Measurements from ENCODE around the gene LGI4. TPM values are rescaled to one million over a fixed set of nuclear protein-coding genes. Genes with fewer than 3 reads are reported as not detected.

The LGI4 gene
- total and polyA plus RNA-seq, 4 donors, result 10.9 to 37.5 (median 19.9) TPM

- H3K27ac ChIP-seq (ENCODE audit: low read depth, low read length), result no peak overlapping the region
- DNase-seq (ENCODE audit: low read depth in 4 of 6, low spot score in 6 of 6), result no peak
- no peak overlapping the region for H3K4me3 ChIP-seq (ENCODE audit: low read depth, low read length)
These were observed 35.0 kb downstream of the LGI4 start for GRCh38 chr19:35099897-35100275.

DNA sequence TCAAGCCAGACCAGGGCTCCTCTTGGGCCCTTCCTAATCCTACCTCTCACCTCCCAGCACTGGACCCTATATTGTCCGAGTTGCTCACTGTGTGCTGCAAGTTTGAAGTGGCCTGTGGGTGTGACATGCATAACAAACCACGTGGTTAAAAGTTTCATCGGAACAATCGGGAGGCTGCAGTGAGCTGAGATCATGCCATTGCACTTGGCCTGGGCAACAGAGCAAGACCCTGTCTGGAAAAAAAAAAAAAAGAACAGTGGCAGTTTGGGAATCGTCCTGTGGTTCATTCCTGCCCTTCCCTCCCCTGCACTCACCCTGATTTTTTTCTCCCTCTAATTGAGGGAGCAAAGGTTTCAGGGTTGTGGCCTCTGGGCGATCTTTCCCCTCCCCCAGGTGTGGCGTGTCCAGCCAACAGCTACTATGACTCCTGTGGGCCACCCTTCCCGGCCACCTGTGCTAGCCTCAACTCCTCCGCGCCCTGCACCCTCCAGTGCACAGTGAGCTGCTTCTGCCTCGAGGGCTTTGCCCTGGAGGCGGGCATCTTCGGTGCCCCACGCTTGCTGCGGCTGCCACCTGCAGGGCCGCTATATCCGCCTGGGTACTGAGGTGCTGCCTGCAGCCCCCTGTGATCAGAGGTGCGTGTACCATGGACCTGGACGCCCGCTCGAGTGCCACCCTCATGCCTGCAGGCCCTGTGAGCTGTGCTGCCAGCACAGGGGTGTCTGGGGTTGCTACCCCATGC lies 35.5 kb downstream of the LGI4 start:
- 87% methylated on average over 20 of the region's 21 CpGs for WGBS (ENCODE audit: insufficient coverage)
- no peaks in the 10 kb centered on the region for H3K27me3 ChIP-seq (ENCODE audit: control insufficient read depth, insufficient read depth, low read length)
- no peaks in the 10 kb centered on the region for H3K36me3 ChIP-seq (ENCODE audit: control insufficient read depth, insufficient read depth, low read length)
- no peaks in the 10 kb centered on the region for H3K9me3 ChIP-seq (ENCODE audit: control insufficient read depth, insufficient read depth, low read length)
- no peak overlapping the region for H3K27ac ChIP-seq (ENCODE audit: low read depth, low read length)
- H3K4me1 ChIP-seq (ENCODE audit: control insufficient read depth, insufficient read depth, low read length), result no peaks in the 10 kb centered on the region
- H3K4me3 ChIP-seq (ENCODE audit: low read depth, low read length), result no peak overlapping the region
- DNase-seq (ENCODE audit: low read depth in 4 of 6, low spot score in 6 of 6), result no peak

More at GRCh38 chr19:35099897-35100275, 35.0 kb downstream of the LGI4 start:
- Histone ChIP-seq H3K27me3 (ENCODE audit: control insufficient read depth, insufficient read depth, low read length) (no peaks in the 10 kb centered on the region), H3K9me3 (ENCODE audit: control insufficient read depth, insufficient read depth, low read length) (no peaks in the 10 kb centered on the region), H3K4me1 (ENCODE audit: control insufficient read depth, insufficient read depth, low read length) (no peaks in the 10 kb centered on the region), H3K36me3 (ENCODE audit: control insufficient read depth, insufficient read depth, low read length) (no peaks in the 10 kb centered on the region)
- 93% methylated on average over 12 of the region's 13 CpGs for WGBS (ENCODE audit: insufficient coverage)

DNA sequence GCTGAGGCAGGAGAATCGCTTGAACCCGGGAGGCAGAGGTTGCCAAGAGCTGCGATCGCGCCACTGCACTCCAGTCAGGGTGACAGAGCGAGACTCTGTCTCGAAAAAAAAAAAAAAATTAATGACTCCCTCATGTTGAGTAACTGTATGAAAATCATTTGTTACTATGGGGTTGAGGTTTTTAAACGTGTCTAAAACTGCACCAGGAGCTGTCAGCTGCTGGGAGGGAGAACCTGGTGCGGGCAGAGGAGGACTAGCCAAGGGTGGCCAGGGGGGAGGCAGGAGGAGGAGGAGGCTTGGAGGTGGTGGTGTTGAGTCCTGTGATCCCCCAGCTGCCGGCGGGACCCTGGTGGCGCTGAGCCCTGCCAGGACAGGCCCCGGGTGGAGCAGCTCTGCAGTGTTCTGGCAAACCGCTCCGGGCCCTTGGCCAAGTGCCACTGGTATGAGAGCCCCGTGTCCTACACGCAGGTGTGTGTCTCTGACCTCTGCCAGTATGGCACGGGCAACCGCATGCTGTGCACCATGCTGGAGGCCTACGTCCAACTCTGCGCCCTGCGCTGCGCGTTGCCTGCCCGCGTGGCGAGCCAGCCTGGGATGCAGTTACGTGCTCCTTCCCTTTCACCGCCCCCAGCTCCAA lies 36.3 kb downstream of the LGI4 start:
- Histone ChIP-seq H3K36me3 (ENCODE audit: control insufficient read depth, insufficient read depth, low read length) (no peaks in the 10 kb centered on the region), H3K27ac (ENCODE audit: low read depth, low read length) (no peak overlapping the region), H3K9me3 (ENCODE audit: control insufficient read depth, insufficient read depth, low read length) (no peaks in the 10 kb centered on the region), H3K27me3 (ENCODE audit: control insufficient read depth, insufficient read depth, low read length) (no peaks in the 10 kb centered on the region), H3K4me3 (ENCODE audit: low read depth, low read length) (no peak overlapping the region), H3K4me1 (ENCODE audit: control insufficient read depth, insufficient read depth, low read length) (no peaks in the 10 kb centered on the region)
- DNase-seq (ENCODE audit: low read depth in 4 of 6, low spot score in 6 of 6), result no peak
- WGBS (ENCODE audit: insufficient coverage), result 82% methylated on average over 28 of the region's 29 CpGs

GRCh38 chr19:35095667-35096368 lies 39.0 kb downstream of the LGI4 start:
- Histone ChIP-seq H3K27me3 (ENCODE audit: control insufficient read depth, insufficient read depth, low read length) (no peaks in the 10 kb centered on the region), H3K4me1 (ENCODE audit: control insufficient read depth, insufficient read depth, low read length) (peaks cover 5% of the 10 kb centered on the region), H3K27ac (ENCODE audit: low read depth, low read length) (no peak overlapping the region), H3K36me3 (ENCODE audit: control insufficient read depth, insufficient read depth, low read length) (no peaks in the 10 kb centered on the region), H3K9me3 (ENCODE audit: control insufficient read depth, insufficient read depth, low read length) (no peaks in the 10 kb centered on the region), H3K4me3 (ENCODE audit: low read depth, low read length) (no peak overlapping the region)
- 74% methylated on average over 8 of the region's 8 CpGs for WGBS (ENCODE audit: insufficient coverage)
- DNase-seq (ENCODE audit: low read depth in 4 of 6, low spot score in 6 of 6), result peak in 1 of 6 donors; percentile 4

DNA sequence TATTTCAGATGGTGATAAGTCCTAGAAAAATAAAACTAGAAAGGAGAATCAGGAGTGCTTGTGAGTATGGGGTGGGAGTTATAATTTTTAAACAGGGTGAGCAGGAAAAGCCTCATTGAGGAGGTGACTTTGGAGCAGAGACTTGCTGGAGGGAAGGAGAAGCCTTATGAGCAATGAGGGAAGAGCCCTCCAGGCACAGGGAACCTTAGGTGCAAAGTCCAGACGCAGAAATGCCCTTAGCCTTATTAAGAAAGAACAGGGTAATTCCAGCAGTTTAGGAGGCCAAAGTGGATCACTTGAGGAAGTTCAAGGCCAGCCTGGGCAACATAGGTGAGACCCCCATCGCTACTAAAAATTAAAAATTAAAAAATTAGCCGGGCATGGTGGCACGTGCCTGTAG lies 40.2 kb downstream of the LGI4 start:
- H3K4me1 ChIP-seq (ENCODE audit: control insufficient read depth, insufficient read depth, low read length), result peaks cover 11% of the 10 kb centered on the region

DNA sequence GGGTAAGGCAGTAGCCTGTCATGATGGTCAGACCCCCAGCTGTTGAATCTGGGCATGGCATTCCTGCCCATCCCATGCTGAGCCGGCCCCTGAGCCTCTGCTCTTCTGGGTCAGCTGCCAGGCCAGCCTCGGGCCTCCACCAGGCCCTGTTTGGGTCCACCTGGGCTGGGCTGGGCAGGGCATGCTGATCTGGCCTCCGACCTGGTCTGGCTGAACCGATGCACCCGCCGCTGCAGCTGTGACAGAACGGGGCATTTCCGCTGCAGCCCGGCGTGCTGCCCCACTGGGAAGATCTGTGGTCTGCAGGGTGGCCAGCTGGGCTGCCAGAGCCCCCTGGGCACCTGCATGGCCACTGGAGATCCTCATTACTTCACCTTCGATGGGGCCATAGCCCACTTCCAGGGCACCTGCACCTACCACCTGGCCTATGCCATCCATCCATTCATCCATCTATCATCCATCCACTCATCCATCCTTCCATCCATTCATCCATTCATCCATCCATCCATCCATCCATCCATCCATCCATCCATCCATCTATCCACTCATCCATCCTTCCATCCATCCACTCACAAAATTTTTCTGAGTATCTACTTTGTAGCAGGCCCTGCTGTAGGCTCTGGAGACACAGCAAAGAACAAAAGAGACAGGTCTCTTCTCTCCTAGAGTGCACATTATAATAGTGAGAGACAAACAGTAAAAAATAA lies 40.8 kb downstream of the LGI4 start:
- H3K27ac ChIP-seq (ENCODE audit: low read depth, low read length), result no peak overlapping the region
- H3K4me1 ChIP-seq (ENCODE audit: control insufficient read depth, insufficient read depth, low read length), result peaks cover 11% of the 10 kb centered on the region
- no peak overlapping the region for H3K4me3 ChIP-seq (ENCODE audit: low read depth, low read length)
- H3K27me3 ChIP-seq (ENCODE audit: control insufficient read depth, insufficient read depth, low read length), result peaks cover 2% of the 10 kb centered on the region
- H3K9me3 ChIP-seq (ENCODE audit: control insufficient read depth, insufficient read depth, low read length), result no peaks in the 10 kb centered on the region
- H3K36me3 ChIP-seq (ENCODE audit: control insufficient read depth, insufficient read depth, low read length), result no peaks in the 10 kb centered on the region
- 88% methylated on average over 11 of the region's 11 CpGs for WGBS (ENCODE audit: insufficient coverage)
- no peak for DNase-seq (ENCODE audit: low read depth in 4 of 6, low spot score in 6 of 6)

More for the DNA sequence above, 40.2 kb downstream of the LGI4 start:
- Histone ChIP-seq H3K27me3 (ENCODE audit: control insufficient read depth, insufficient read depth, low read length) (peaks cover 2% of the 10 kb centered on the region), H3K27ac (ENCODE audit: low read depth, low read length) (no peak overlapping the region), H3K9me3 (ENCODE audit: control insufficient read depth, insufficient read depth, low read length) (no peaks in the 10 kb centered on the region), H3K36me3 (ENCODE audit: control insufficient read depth, insufficient read depth, low read length) (no peaks in the 10 kb centered on the region), H3K4me3 (ENCODE audit: low read depth, low read length) (no peak overlapping the region)
- 100% methylated on average over 4 of the region's 4 CpGs for WGBS (ENCODE audit: insufficient coverage)
- DNase-seq (ENCODE audit: low read depth in 4 of 6, low spot score in 6 of 6), result no peak

- Histone ChIP-seq H3K9me3 (ENCODE audit: control insufficient read depth, insufficient read depth, low read length) (no peaks in the 10 kb centered on the region), H3K36me3 (ENCODE audit: control insufficient read depth, insufficient read depth, low read length) (no peaks in the 10 kb centered on the region), H3K4me1 (ENCODE audit: control insufficient read depth, insufficient read depth, low read length) (peaks cover 11% of the 10 kb centered on the region), H3K27ac (ENCODE audit: low read depth, low read length) (no peak overlapping the region), H3K4me3 (ENCODE audit: low read depth, low read length) (no peak overlapping the region), H3K27me3 (ENCODE audit: control insufficient read depth, insufficient read depth, low read length) (peaks cover 2% of the 10 kb centered on the region)
- DNase-seq (ENCODE audit: low read depth in 4 of 6, low spot score in 6 of 6), result no peak
- WGBS (ENCODE audit: insufficient coverage), result 99% methylated on average over 5 of the region's 5 CpGs
These were observed 41.4 kb downstream of the LGI4 start for GRCh38 chr19:35093430-35093829.

GRCh38 chr19:35090506-35091214 lies 44.2 kb downstream of the LGI4 start:
- no peaks in the 10 kb centered on the region for H3K36me3 ChIP-seq (ENCODE audit: control insufficient read depth, insufficient read depth, low read length)
- no peaks in the 10 kb centered on the region for H3K9me3 ChIP-seq (ENCODE audit: control insufficient read depth, insufficient read depth, low read length)
- DNase-seq (ENCODE audit: low read depth in 4 of 6, low spot score in 6 of 6), result peak in 5 of 6 donors; percentile 19 to 86 (median 35)
- H3K4me1 ChIP-seq (ENCODE audit: control insufficient read depth, insufficient read depth, low read length), result peaks cover 11% of the 10 kb centered on the region
- no peak overlapping the region for H3K4me3 ChIP-seq (ENCODE audit: low read depth, low read length)
- H3K27ac ChIP-seq (ENCODE audit: low read depth, low read length), result no peak overlapping the region
- 8% methylated on average over 32 of the region's 36 CpGs for WGBS (ENCODE audit: insufficient coverage)
- peaks cover 2% of the 10 kb centered on the region for H3K27me3 ChIP-seq (ENCODE audit: control insufficient read depth, insufficient read depth, low read length)

DNA sequence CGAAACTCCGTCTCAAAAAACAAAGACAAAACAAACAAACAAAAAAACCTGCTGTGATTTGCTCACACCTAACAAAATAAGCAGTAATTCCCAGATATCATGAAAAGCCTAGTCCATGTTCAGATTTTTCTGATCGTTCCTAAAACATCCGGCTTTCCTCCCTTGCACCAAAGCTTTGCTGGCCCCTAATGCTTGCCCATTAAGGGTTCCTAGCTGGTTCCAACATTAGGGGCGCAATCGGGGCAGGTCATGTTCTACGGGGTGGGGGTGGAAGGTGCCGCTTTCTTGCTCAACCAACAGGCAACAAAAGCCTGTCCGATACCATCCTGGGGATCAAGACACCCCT lies 44.7 kb downstream of the LGI4 start:
- Histone ChIP-seq H3K4me1 (ENCODE audit: control insufficient read depth, insufficient read depth, low read length) (peaks cover 11% of the 10 kb centered on the region), H3K27ac (ENCODE audit: low read depth, low read length) (no peak overlapping the region), H3K9me3 (ENCODE audit: control insufficient read depth, insufficient read depth, low read length) (no peaks in the 10 kb centered on the region), H3K4me3 (ENCODE audit: low read depth, low read length) (no peak overlapping the region), H3K36me3 (ENCODE audit: control insufficient read depth, insufficient read depth, low read length) (no peaks in the 10 kb centered on the region), H3K27me3 (ENCODE audit: control insufficient read depth, insufficient read depth, low read length) (peaks cover 2% of the 10 kb centered on the region)
- WGBS (ENCODE audit: insufficient coverage), result 28% methylated on average over 6 of the region's 9 CpGs
- DNase-seq (ENCODE audit: low read depth in 4 of 6, low spot score in 6 of 6), result no peak
